Thyroid gland (tissue), 4 donors: Measurements from ENCODE around the gene OSBPL6.

Source experiments
- POLR2A ChIP-seq, 2 donors: fragments of 450-650 bp; IDR thresholded peaks; one replicate each; pipeline ENCODE4 v1.6.1; 2017; ENCODE audit warnings: antibody characterized with exemption in 2 of 2, mild to moderate bottlenecking in 2 of 2, moderate library complexity in 1 of 2
- TF ChIP-seq, protein P1 (sequence below), 6 experiments: fragments of 200-600 bp in 3 of 6; fragments of 450-650 bp in 3 of 6; sonication (generic) in 3 of 6; IDR thresholded peaks; one replicate each; pipeline ENCODE4 v1.5.1; 2016 to 2019; ENCODE audit warnings: antibody characterized with exemption in 6 of 6, mild to moderate bottlenecking in 2 of 6, inconsistent platforms in 1 of 6, moderate library complexity in 1 of 6

DNA sequence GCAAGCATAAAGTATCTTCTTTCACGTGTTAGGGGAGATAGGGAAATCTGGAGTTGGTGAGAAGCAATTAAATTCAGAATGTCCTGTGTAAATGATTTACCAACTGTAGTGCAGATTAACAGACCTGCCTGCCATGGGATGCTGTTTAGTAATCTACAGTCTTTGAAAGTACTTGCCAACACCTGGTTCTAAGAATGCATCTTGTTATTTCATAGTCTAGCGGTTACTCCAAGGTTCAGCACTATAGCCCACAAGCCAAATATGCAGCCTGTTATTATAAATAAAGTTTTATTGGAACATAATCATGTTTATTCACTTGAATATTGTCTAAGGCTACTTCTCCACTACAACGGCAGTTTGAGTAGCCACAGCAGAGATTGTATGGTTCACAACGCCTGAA is 100.8 kb downstream of the OSBPL6 start:
- TF ChIP-seq POLR2A (IDR thresholded peaks at IDR 0.05) = no peak
- TF ChIP-seq, protein P1, sequence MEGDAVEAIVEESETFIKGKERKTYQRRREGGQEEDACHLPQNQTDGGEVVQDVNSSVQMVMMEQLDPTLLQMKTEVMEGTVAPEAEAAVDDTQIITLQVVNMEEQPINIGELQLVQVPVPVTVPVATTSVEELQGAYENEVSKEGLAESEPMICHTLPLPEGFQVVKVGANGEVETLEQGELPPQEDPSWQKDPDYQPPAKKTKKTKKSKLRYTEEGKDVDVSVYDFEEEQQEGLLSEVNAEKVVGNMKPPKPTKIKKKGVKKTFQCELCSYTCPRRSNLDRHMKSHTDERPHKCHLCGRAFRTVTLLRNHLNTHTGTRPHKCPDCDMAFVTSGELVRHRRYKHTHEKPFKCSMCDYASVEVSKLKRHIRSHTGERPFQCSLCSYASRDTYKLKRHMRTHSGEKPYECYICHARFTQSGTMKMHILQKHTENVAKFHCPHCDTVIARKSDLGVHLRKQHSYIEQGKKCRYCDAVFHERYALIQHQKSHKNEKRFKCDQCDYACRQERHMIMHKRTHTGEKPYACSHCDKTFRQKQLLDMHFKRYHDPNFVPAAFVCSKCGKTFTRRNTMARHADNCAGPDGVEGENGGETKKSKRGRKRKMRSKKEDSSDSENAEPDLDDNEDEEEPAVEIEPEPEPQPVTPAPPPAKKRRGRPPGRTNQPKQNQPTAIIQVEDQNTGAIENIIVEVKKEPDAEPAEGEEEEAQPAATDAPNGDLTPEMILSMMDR (IDR thresholded peaks at IDR 0.05) = no peak
